GM11168 (cell line): ENCODE results near the gene CNTNAP5.

Source experiments
- in situ Hi-C: fragments of 300-500 bp; cut with MboI; formaldehyde crosslinking; loops from one replicate; pipeline ENCODE4 v1.12.0; 2022; ENCODE audit warnings: low sequenced_read_pairs; ENCODE audit not compliant: unreplicated experiment

Gene CNTNAP5

DNA sequence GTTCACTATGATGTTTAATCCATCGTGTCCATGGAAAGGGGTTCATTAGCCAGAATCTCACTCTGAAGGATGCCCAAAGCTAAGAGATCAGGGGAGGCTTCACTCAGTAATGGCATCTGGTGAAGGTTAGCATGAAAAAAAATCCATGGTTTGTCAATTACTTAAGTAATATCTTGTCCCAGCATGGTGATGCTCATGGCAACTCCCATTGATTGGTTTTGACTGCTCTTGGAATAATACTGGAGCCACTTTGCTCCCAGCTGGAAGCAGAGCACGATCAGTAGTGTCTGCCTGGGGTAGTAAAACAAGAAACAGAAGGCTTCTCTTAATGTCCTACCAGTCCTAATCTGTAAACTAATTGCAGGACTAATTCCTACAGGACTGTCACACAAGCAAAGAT, 799.4 kb downstream of the CNTNAP5 start:
- in situ Hi-C loops = loop anchor here (10.0 kb wide), 1 partner anchor 1120 kb away; no protein-coding TSS in a partner anchor

GRCh38 chr2:124832521-124832920, 807.4 kb downstream of the CNTNAP5 start:
- in situ Hi-C loops = no loop called here

- in situ Hi-C loops = no loop called here
Measured at GRCh38 chr2:124834331-124834730, 809.2 kb downstream of the CNTNAP5 start.

DNA sequence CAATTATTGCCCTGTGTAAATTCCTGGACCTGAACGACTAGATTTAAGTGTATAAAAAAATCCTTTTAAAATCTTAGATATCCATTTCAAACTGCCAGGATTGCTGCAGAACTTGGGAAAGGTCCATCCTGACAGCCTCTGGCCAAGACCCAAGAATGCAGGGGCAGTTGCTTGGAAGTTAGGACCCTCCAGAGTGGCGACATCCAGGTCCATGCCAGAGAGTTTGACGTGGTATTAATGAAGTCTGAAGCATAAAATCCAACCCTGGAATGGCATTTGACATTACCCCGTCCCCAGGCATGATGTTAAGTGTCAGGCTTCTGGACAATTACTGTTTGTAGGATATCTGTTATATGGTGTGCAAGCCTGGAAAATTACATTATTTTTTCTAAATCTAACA, 810.2 kb downstream of the CNTNAP5 start:
- in situ Hi-C loops = no loop called here

DNA sequence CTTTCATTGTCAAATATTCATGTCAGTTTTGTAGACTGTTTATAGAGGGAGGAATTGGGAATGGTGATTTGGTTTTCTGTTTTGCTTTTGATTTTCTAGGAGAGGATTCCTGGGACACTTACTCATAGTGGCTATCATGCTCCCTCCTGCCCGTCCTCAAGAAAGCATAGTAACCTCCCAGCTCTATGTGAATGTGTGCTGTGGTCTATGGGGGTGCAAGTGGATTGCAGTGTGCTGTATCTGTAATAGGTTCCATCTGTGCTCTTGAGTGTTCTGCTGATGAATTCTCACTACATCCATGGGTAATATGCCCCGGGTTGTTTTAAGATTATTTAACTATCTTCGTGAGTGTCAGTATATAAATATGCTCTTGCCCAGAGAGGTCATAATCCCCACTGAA, 811.3 kb downstream of the CNTNAP5 start:
- in situ Hi-C loops = no loop called here

- in situ Hi-C loops = no loop called here
Measured at GRCh38 chr2:124837496-124837895, 812.4 kb downstream of the CNTNAP5 start.

DNA sequence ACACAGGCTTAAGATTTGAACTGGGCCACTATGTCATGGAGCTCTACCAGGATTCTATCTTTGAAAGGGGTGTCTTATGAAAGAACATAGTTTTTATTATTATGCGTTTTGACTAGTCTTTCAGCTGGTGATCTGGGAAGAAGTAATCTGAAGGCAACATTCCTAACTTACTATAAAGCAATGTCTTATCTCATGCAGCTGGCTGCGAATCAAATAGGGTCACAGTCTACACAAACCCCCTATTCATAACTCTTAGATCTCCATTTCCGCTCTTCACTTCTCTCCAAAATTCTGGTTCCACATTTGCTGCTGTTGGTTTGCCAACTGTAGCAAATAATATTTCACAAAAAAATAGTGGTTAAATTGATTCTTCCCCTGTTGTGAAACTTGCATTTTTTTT, 813.3 kb downstream of the CNTNAP5 start:
- in situ Hi-C loops = no loop called here

- in situ Hi-C loops = no loop called here
Measured at GRCh38 chr2:124867247-124867646, 842.2 kb downstream of the CNTNAP5 start.

GRCh38 chr2:124874219-124874618, 849.1 kb downstream of the CNTNAP5 start:
- in situ Hi-C loops = no loop called here

DNA sequence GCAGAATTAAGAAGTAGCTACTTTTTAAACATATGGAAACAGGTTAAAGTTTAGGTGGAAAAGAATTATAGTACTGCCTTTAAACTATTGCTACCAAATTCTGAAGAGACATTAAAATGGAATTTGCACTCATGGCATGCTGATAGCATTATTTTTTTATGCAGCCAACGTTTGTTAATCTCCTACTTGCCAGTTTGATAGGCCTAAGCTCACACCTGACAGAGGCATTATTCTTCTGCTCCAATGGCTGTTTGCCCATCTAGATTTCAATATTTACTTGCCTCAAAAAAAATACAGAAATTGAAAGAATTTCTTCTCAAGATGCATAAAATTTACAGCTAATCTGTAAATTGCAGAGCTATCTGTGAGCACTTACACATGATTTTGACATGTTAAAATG, 849.6 kb downstream of the CNTNAP5 start:
- in situ Hi-C loops = no loop called here

DNA sequence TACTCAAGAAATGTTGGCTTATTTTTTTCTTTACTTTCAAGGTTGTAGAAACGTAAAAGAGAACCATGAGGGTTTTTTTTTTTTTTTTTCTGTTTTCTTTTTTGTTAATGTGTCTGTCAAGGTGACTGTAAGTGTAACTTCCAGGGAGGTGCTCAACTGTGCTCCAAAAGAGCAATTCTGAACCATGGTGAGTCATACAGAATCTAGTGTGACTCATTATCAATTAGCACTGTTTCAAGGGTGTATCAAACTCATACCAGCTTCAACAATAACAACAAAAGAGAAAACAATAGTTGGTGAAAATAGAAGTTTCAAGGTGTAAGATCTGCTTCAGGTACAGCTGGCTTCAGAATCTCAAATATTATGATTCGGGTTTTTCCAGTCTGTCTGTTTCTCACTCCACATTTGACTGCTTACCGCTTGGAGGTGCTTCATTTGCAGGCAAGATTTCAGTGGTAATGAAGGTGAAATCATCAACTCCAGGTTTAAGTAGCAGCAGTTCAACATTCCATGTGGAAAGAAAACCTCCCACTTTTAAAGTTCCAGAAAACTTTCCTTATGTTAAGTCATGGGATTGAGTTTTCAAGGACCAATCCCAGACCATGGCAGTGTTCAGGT, 850.6 kb downstream of the CNTNAP5 start:
- in situ Hi-C loops = no loop called here

GRCh38 chr2:124877141-124877577, 852.1 kb downstream of the CNTNAP5 start:
- in situ Hi-C loops = no loop called here

- in situ Hi-C loops = no loop called here
Measured at GRCh38 chr2:124879640-124880039, 854.6 kb downstream of the CNTNAP5 start.

GRCh38 chr2:124880995-124881394, 855.9 kb downstream of the CNTNAP5 start:
- in situ Hi-C loops = no loop called here

- in situ Hi-C loops = no loop called here
Measured at GRCh38 chr2:124882423-124882822, 857.3 kb downstream of the CNTNAP5 start.

DNA sequence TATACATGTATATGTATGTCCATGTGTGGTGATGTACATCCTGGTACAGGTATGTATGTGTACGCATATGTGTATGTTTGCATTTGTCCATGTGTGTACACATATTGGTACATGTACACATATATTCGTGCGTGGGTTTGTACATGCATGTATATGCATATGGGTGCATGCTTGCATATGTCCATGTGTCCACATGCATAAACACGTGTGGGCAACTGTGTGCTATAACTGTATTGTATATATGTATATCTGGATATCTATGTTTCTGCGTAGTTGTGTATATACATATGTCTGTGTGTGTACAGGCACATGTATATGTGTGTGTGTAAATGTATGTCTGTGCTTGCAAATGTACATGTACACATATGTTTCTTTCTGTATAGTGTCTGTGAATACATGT, 858.5 kb downstream of the CNTNAP5 start:
- in situ Hi-C loops = no loop called here

GRCh38 chr2:124884315-124884714, 859.2 kb downstream of the CNTNAP5 start:
- in situ Hi-C loops = no loop called here

DNA sequence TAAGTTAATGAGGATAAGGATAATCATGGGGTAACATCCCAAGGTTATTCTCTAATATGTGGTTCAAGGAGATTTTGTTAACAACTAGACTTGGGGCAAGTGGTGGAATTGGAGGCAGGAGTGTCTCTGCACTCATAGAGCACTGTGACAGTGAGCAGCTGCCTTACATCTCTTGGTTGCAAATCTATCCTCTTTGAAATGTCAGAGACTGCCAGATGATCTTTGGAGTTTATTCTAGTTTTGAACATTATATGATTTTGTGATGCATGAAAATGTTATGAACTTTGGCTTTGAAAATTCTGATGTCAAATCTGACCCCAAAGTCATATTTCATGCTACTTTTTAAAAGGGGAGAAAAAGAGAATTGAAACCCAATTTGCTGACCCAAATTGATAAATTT, 861.1 kb downstream of the CNTNAP5 start:
- in situ Hi-C loops = no loop called here

DNA sequence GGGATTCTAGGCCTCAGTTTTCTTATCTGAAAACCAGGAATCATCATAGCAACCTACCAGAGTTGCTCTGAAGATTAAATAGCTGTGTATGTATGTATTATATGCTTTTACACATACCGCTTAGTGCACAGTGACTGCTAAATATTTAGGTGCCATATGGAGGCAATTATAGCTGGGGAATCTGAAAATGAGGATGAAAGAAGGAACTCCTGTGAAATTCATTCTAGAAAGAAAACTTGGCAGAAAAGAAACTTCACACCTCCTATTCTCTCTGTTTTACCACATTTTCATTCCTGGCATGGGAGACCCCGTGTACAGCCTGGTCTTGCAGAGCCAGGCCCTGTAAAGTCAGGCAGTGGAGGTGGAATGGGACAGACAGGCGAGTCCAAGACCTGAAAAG, 862.4 kb downstream of the CNTNAP5 start:
- in situ Hi-C loops = no loop called here

DNA sequence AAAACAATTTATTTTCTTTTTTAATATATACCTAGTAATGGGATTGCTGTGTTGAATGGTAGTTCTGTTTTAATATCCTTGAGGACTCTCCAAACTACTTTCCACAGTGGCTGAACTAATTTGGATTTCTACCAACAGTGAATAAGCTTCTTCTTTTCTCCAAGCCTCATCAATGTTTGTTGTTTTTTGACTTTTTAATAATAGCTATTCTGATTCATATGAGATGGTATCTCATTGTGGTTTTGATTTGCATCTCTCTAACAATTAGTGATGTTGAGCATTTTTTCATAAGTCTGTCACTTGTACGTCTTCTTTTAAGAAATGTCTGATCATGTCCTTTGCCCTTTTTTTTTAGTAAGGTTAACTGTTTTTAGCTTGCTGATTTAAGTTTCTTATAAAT, 863.3 kb downstream of the CNTNAP5 start:
- in situ Hi-C loops = no loop called here

DNA sequence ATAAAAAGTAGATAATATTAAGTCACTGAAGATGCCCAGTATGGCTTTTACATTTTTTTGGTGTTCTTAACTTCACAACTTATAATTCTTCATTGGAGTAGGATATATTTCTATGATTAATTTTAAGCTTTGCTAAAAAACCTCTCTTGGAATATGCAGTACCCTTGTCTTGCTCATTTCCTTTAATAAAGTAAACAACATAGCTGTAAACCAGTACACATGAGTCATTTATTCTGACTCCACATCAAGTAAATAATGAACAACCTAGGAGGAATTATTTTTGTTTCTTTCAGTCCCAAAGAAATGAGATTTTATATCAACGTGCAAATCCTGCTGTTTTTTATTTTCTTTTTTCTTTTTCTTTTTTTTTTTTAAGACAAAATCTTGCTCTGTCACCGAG, 869.1 kb downstream of the CNTNAP5 start:
- in situ Hi-C loops = no loop called here

GRCh38 chr2:124898827-124899226, 873.7 kb downstream of the CNTNAP5 start:
- in situ Hi-C loops = no loop called here

DNA sequence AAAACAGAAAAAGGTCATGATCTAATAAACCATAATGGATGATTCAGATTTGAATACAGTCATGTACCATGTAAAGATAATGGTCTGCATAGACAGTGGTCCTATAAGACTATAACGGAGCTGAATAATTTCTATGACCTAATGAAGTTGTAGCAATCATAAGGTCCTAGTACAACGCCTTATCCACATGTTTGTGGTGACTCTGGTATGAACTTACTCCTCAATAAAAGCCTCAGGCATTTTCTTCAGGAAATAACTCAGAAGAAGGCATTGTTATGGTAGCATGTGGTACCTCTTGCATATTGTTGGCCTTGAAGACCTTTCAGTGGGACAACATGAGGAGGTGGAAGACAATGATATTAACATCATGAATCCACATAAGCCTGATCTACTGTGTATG, 883.3 kb downstream of the CNTNAP5 start:
- in situ Hi-C loops = no loop called here
